Sigmoid colon (tissue), 7 donors: Measurements from ENCODE around the gene SPDYE17. TPM values are rescaled to one million over a fixed set of nuclear protein-coding genes. Genes with fewer than 3 reads are reported as not detected.
A peak's percentile ranks its signal among the peaks of the same experiment; 100 is the strongest.
"Not testable (repeated sequence)": the region's sequence is repeated elsewhere in the genome, so short reads cannot be mapped to it uniquely, and the experiment has no call there.

Experiments used
- DNase-seq: peaks from one replicate; pipeline ENCODE4 v3.0.0-alpha.2; 2019
- H3K27ac ChIP-seq, 4 donors: fragments of 200-600 bp; sonication (generic); one replicate each; pipeline ENCODE4 v1.5.1; 2016 to 2019; ENCODE audit warnings: mild to moderate bottlenecking in 1 of 4
- H3K27me3 ChIP-seq, 3 donors: fragments of 200-600 bp; sonication (generic); one replicate each; pipeline ENCODE4 v1.5.1; 2019; ENCODE audit warnings: mild to moderate bottlenecking in 1 of 3
- H3K36me3 ChIP-seq, 4 donors: fragments of 200-600 bp; sonication (generic); one replicate each; pipeline ENCODE4 v1.5.1; 2016 to 2019
- H3K4me1 ChIP-seq, 4 donors: fragments of 200-600 bp; sonication (generic); one replicate each; pipeline ENCODE4 v1.5.1; 2017 to 2019
- H3K4me3 ChIP-seq, 4 donors: fragments of 200-600 bp; sonication (generic); one replicate each; pipeline ENCODE4 v1.5.1; 2017 to 2019; ENCODE audit warnings: mild to moderate bottlenecking in 2 of 4, moderate library complexity in 1 of 4
- H3K9me3 ChIP-seq, 4 donors: fragments of 200-600 bp in 3 of 4; sonication (generic) in 3 of 4; one replicate each; pipeline versions ENCODE4 v1.5.1 to v1.6.1; 2013 to 2019
- POLR2AphosphoS5 ChIP-seq, 4 donors: sonication (generic); formaldehyde crosslinking; IDR thresholded peaks; one replicate each; pipeline ENCODE4 v1.6.1; 2017; ENCODE audit warnings: antibody characterized with exemption in 4 of 4
- WGBS, 2 donors: extraction: QIAGEN DNeasy Blood & Tissue Kit; methylation state at CpG; one replicate each; pipeline ENCODE4 v1.1.7; 2013; 5-methylcytosine and 5-hydroxymethylcytosine counted together
- intact Hi-C: fragments of 100-400 bp; cut with DNase I; formaldehyde crosslinking; loops from one replicate; pipeline ENCODE4 v1.15.1; 2023
- polyA plus RNA-seq, 3 donors: library from polyadenylated mRNA; stranded (reverse); fragments of 200-250 nt; gene quantifications; one replicate each; pipeline ENCODE4 v1.2.3, GENCODE V29; 2013
- total RNA-seq, 4 donors: library from RNA; depleted of rRNA; stranded (reverse); fragments of >200 nt; gene quantifications; one replicate each; pipeline ENCODE4 v1.1.0, GENCODE V29; 2016
- donor health status: healthy with polysubstance abuse.
- donor health status: Bipolar disorder and iron deficiency.
- donor health status: healthy.

Gene SPDYE17
- total and polyA plus RNA-seq, 7 donors: not detected

DNA sequence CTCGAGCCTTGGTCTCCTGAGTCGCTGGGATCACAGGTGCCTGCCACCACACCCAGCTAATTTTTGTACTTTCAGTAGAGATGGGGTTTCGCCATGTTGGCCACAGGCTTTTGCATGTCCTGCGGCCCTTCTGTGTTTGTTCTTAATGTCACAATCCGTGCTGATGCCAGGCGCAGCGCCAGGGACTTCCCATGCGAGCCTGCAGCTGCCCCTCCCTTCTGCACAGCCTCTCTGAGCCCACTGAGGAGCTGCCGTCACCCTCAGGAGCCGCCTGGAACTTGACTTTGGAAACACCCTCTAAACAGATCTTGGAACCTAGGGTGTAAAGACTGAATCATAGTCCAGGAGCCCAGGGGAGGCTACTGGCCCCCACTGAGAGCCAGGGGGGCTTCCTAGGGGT, 24.2 kb downstream of the SPDYE17 start:
- H3K36me3 ChIP-seq, H3K27me3 ChIP-seq, H3K4me1 ChIP-seq, H3K9me3 ChIP-seq, intact Hi-C loops, H3K4me3 ChIP-seq: not testable (repeated sequence)
- TF ChIP-seq POLR2AphosphoS5 (IDR thresholded peaks at IDR 0.05): peak in 3 of 4 donors; percentile 8 to 58 (median 19)
- peak overlapping the region; percentile 17 to 65 (median 37) for H3K27ac ChIP-seq
- peak; percentile 88 for DNase-seq
- 10 to 56% methylated on average over 10 of the region's 10 CpGs for WGBS, 2 donors

DNA sequence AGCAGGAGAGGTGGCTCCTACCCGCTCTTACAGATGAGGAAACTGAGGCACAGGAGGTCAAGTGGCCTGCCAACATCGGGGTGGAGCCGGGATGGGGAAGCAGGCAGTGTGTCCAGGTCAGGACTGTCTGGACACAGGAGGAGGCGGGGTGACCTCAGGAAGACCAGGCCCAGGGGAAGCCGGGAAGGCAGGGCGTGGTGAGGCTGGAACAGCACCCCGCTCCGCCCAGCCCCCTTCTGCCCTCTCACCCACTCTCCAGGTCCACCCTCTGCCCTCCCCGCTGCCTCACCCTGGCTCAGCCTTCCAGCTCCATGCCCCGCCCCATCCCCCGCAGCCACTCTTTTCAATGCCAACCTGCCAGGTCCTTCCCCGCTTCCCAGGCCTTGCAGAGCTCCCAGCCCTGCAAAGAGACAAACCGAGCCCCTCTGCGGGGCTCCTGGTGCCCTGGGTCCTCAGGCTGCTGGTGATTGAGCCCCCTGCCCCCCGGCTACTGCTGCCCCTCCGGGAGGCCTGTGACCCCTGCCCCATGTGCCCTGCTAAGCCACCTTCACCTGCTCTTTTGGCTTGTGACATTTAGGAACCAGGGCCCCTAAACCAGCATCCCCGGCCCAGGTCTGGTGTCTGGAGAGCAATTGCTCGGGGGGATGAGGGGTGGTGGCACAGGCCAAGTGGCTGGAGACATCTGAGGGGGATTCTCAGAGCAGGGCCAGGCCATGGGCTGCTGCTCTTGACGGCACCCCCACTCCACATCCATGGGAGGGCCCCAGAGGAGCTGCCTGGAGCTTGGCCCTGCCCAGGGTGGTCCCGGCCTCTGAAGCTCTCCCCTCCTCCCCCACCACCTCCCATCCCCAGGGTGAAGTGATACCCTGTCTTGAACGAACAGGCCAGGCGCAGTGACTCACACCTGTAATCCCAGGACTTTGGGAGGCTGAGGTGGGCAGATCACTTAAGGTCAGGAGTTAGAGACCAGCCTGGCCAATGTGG, 25.7 kb downstream of the SPDYE17 start:
- H3K9me3 ChIP-seq, H3K4me3 ChIP-seq, H3K4me1 ChIP-seq, H3K27me3 ChIP-seq, H3K36me3 ChIP-seq, intact Hi-C loops, H3K27ac ChIP-seq: not testable (repeated sequence)
- WGBS, 2 donors: 27 to 79% methylated on average over 15 of the region's 22 CpGs
- peak; percentile 62 for DNase-seq

DNA sequence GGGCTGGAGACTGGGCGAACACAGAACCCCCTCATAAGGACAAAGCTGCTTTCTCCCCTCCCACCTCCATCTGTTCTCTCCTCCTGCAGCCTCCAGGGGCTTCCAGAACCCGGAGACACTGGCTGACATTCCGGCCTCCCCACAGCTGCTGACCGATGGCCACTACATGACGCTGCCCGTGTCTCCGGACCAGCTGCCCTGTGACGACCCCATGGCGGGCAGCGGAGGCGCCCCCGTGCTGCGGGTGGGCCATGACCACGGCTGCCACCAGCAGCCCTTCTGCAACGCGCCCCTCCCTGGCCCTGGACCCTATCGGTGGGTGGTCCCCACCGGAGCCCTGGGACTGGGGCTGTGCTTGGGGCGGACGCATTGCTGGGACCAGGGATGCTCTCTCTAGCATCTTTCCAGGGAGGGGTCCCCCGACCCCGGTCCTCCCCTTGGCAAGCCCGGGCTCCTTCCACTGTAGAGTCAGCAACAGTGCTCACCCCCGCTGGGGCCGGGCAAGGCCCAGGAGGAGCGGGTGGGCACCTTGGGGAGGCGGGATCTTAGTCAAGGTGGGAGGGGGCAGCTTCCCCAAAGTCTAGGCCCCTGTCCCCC, 26.6 kb downstream of the SPDYE17 start:
- H3K4me3 ChIP-seq, H3K9me3 ChIP-seq, DNase-seq, H3K27ac ChIP-seq, H3K4me1 ChIP-seq, H3K36me3 ChIP-seq, H3K27me3 ChIP-seq, intact Hi-C loops: not testable (repeated sequence)
- WGBS, 2 donors: 83 to 89% methylated on average over 23 to 24 of the region's 27 CpGs

DNA sequence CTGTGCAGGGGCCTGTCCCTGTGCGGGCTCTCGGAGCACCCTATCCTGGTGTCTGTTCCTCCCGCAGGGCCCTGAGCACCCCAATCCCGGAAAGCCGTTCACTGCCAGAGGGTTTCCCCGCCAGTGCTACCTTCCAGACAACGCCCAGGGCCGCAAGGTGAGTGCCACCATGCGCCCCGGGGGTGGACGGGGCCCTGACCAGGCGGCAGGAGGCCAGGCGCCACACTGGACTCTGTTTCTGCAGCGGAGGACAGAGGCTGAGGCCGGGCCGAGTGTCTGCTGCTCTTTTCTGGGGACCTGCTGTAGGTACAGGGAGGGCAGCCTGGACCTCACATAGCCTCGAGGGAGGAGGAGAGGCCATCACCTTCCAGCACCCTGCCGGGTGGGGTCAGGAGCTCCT, 28.0 kb downstream of the SPDYE17 start:
- 86 to 94% methylated on average over 13 to 15 of the region's 18 CpGs for WGBS, 2 donors
- peak; percentile 27 for DNase-seq
- intact Hi-C loops: not testable (repeated sequence)

DNA sequence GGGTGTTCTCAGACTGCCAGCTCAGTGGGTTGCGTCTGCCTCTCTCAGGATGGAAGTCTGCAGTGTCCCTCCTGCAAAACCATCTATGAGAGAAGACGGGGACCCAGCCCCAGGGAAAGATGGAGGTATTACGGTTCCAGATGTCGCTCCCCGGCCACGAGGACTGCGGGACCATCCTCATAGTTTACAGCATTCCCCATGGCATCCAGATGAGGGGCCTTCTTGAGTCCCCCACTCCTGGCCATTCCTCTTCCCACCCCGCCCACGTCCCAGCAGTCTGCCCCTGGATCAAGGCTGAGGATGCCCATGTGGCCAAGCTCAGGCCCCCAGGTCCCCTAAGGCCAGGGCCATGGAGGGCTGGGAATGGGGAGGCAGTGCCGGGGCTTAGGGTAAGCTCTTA, 28.9 kb downstream of the SPDYE17 start:
- H3K4me1 ChIP-seq, H3K36me3 ChIP-seq, H3K9me3 ChIP-seq, H3K27me3 ChIP-seq, H3K27ac ChIP-seq, intact Hi-C loops, H3K4me3 ChIP-seq: not testable (repeated sequence)
- 86 to 96% methylated on average over 10 of the region's 10 CpGs for WGBS, 2 donors
- DNase-seq: peak; percentile 62

More for the DNA sequence above, 28.0 kb downstream of the SPDYE17 start:
- H3K36me3 ChIP-seq, H3K4me1 ChIP-seq, H3K4me3 ChIP-seq, H3K9me3 ChIP-seq, H3K27me3 ChIP-seq, H3K27ac ChIP-seq: not testable (repeated sequence)

DNA sequence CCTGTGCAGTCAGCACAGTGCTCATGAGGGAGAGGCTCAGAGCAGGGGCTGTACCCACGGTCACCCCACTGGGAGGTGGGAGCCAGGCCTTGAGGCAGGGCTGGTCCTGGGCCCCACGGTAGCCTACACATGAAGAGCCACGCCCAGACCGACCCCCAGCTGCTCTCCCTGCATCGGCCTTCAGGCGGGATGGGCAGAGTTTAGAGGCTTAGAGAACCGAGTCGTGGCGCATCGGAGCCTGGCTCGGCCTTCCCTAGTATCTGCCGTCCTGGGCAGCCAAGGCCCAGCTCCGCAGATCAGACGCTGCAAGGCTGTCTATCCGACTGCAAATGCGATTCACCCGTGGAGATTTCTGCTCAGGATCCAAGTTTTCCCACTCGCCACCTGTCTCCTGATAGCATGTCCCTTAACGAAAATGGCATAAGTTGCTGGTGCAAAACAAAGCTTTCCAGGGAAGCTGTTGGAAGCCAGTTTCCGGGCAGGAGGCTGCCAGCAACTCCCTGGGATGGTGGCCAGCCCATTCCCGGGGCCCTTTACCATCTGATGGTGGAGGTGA, 29.4 kb downstream of the SPDYE17 start:
- DNase-seq, H3K27ac ChIP-seq, intact Hi-C loops, H3K36me3 ChIP-seq, H3K4me1 ChIP-seq, H3K27me3 ChIP-seq, H3K9me3 ChIP-seq, H3K4me3 ChIP-seq: not testable (repeated sequence)
- 87 to 94% methylated on average over 21 of the region's 21 CpGs for WGBS, 2 donors

DNA sequence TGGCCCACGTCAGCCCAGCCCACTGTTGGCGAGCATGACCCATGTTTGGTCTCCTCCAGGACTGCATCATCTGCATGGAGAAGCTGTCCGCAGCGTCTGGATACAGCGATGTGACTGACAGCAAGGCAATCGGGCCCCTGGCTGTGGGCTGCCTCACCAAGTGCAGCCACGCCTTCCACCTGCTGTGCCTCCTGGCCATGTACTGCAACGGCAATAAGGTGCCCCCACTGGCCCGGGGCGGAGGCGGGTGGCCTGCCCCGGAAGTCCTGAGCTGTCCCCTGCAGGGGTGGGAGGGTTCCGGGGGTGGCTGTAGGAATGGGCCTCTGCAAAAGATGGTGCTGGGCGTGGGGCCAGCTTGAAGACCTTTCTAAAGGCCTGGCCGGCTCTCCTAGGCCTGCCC, 30.1 kb downstream of the SPDYE17 start:
- H3K4me3 ChIP-seq, H3K4me1 ChIP-seq, H3K27ac ChIP-seq, H3K27me3 ChIP-seq, intact Hi-C loops, H3K36me3 ChIP-seq, H3K9me3 ChIP-seq, DNase-seq: not testable (repeated sequence)
- 47 to 75% methylated on average over 15 of the region's 15 CpGs for WGBS, 2 donors

DNA sequence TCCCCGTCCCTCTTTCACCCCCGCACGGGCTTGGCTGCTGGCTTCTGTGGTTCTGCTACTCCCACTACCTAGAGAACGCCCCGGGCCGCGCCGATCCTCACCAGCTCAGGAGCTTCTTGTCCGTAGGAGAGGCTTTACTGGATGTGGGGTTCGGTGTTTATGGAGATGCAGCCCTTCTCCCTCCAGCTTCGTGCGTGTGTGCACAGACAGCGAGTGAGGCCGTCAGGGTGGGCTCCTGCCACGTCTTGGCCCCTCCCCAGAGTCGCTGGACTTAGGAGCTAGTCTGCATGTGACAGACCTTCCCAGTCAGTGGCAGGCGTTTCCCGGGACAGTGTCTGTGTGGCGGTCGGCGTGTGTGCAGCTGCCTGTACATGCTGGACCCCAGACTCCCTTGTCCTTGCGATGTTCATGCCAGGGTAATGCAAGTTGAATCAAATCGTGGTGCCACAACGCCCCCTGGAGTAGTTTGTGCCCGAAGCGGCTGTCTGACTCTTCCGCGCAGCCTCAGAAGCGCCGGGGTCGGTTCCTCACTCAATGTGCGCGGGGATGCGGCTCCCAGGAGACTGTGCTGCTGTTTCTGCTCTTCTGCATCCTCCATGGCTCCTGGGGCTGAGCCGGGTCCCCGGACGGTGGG, 32.6 kb downstream of the SPDYE17 start:
- WGBS, 2 donors: 79 to 90% methylated on average over 18 of the region's 37 CpGs
- H3K4me1 ChIP-seq, H3K36me3 ChIP-seq, H3K27me3 ChIP-seq, H3K9me3 ChIP-seq, H3K27ac ChIP-seq, DNase-seq, H3K4me3 ChIP-seq: not testable (repeated sequence)
- intact Hi-C loops: loop anchor here (10.0 kb wide), 1 partner anchor 495 kb away; no protein-coding TSS in a partner anchor

DNA sequence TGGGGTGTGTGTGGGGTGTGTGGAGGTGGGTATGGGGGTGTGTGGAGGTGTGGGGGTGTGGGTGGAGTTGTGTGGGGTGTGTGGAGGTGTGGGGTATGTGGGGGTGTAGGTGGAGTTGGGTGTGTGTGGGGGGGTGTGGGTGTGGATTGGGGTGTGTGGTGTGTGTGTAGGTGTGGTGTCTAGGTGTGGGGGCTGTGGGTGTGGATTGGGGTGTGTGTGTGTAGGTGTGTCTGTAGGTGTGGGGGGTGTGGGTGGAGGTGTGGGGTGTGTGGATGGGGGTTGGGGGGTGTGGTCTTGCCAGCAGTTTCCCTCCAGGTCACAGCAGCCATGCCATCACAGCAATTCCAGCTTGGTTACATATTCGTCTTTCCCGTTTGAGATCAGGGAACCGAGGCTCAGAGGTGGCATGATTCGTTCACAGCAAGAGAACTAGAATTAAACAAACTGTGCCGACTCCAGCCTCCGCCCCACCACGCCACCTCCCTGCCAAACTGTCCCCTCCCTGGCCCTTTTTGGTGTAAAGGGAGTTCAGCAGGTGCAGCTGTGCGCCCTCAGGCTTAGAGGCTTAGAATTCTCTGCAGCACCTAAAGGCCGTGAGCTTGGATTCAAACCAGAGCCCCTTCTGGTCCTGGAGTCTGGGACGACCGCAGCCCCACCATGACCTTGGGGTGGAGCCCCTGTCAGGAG, 33.3 kb downstream of the SPDYE17 start:
- intact Hi-C loops: loop anchor here (10.0 kb wide), 1 partner anchor 494 kb away; no protein-coding TSS in a partner anchor
- not testable (repeated sequence) for H3K27me3 ChIP-seq, H3K27ac ChIP-seq, DNase-seq, H3K4me1 ChIP-seq, H3K9me3 ChIP-seq, H3K36me3 ChIP-seq, H3K4me3 ChIP-seq
- 86 to 93% methylated on average over 10 of the region's 11 CpGs for WGBS, 2 donors
